ENCODE data around the gene COL16A1. TPM values are rescaled to one million over a fixed set of nuclear protein-coding genes. Genes with fewer than 3 reads are reported as not detected.

The COL16A1 gene
- total and polyA plus RNA-seq, 2 of the 4 experiments (the other 2 are of a cell fraction): 34.2 to 62.8 TPM

GRCh38 chr1:31662463-31662862 is 41.4 kb downstream of the COL16A1 start:
- Histone ChIP-seq H3K4me1 (ENCODE audit: control insufficient read depth, insufficient read depth, low read length) (peaks cover 3% of the 10 kb centered on the region), H3K4ac (ENCODE audit: low read depth, low read length) (no peak overlapping the region), H3K4me2 (ENCODE audit: low read depth, low read length) (no peak overlapping the region), H3K4me3 (ENCODE audit: insufficient read depth, low read depth, low read length) (no peak overlapping the region), H3K14ac (replicated peaks; ENCODE audit: low read depth, low read length) (no peak overlapping the region), H3K27ac (ENCODE audit: insufficient read depth, low read length) (no peak overlapping the region), H3K56ac (ENCODE audit: extremely low read depth, insufficient read depth, low read length) (no peak overlapping the region), H3K23ac (ENCODE audit: low read depth, low read length) (no peak overlapping the region), H2BK120ac (ENCODE audit: low read depth, low read length) (no peak overlapping the region), H2AK5ac (ENCODE audit: low read depth, low read length) (no peak overlapping the region; the same call in 1 of the 2 replicates), H2BK15ac (ENCODE audit: low read depth, low read length) (no peak overlapping the region), H3K9ac (ENCODE audit: low read depth, low read length) (no peak overlapping the region), H4K5ac (ENCODE audit: low read depth, low read length) (no peak overlapping the region), H3K18ac (ENCODE audit: low read depth, low read length) (no peak overlapping the region), H3K27me3 (ENCODE audit: control insufficient read depth, insufficient read depth, low read length) (no peaks in the 10 kb centered on the region), H2BK5ac (ENCODE audit: low read depth, low read length, poor library complexity, severe bottlenecking) (no peak overlapping the region), H2AFZ (replicated peaks; ENCODE audit: low read length, poor library complexity) (no peak overlapping the region), H3K79me1 (ENCODE audit: low read depth in 1 of 2, low read length in 2 of 2) (peaks cover 0 to 3% of the 10 kb centered on the region in 2 experiments; a peak in 2 of 4 replicates), H2BK20ac (ENCODE audit: low read depth, low read length) (no peak overlapping the region), H3K9me1 (ENCODE audit: insufficient read depth, low read length) (no peaks in the 10 kb centered on the region), H3K36me3 (ENCODE audit: control insufficient read depth, insufficient read depth, low read length) (peaks cover 75% of the 10 kb centered on the region), H4K91ac (ENCODE audit: insufficient read depth, low read depth, low read length) (no peak overlapping the region), H2AK9ac (replicated peaks; ENCODE audit: low read depth, low read length, poor library complexity) (no peak overlapping the region), H3K9me3 (ENCODE audit: control insufficient read depth, insufficient read depth, low read length) (no peaks in the 10 kb centered on the region), H4K20me1 (ENCODE audit: insufficient read depth, low read length) (no peaks in the 10 kb centered on the region), H4K8ac (ENCODE audit: low read depth in 2 of 2, low read length in 2 of 2) (no peak overlapping the region)
- in situ Hi-C loops (cut with MboI; ENCODE audit: low sequenced_read_pairs): loop anchor here (5.0 to 10.0 kb wide), 3 partner anchors 82 to 300 kb away; no protein-coding TSS in a partner anchor
- TF ChIP-seq RFX5 (IDR thresholded peaks at IDR 0.05; ENCODE audit: low read depth, low read length) (no peak), RCOR1 (IDR thresholded peaks at IDR 0.05; ENCODE audit: insufficient replicate concordance, low read length) (no peak), MAZ (IDR thresholded peaks at IDR 0.05; ENCODE audit: borderline replicate concordance, low read depth, low read length) (no peak), CHD1 (IDR thresholded peaks at IDR 0.05; ENCODE audit: low read depth, low read length) (no peak)
- WGBS, 2 experiments (ENCODE audit: extremely low coverage in 2 of 2, insufficient read length in 1 of 2): 88% methylated on average over 3 of the region's 12 CpGs; no CpG with 5 or more reads in 1 of the 2 experiments
- intact Hi-C loops (cut with micrococcal nuclease): loop anchor here (5.0 kb wide), 1 partner anchor 300 kb away; no protein-coding TSS in a partner anchor
- ATAC-seq (ENCODE audit: low read depth): no peak
- ChIA-PET CTCF (no interaction called here), POLR2A (ENCODE audit: unreplicated experiment) (no interaction called here)
- no peak for DNase-seq
- dilution Hi-C loops (cut with HindIII; ENCODE audit: low sequenced_read_pairs, unreplicated experiment): no loop called here
- no TSS peak for BruUV-seq (replicated peaks)

Data from IMR-90 (cell line).